CD4-positive, alpha-beta T cell treated with Interleukin-15 for 1 hour (primary cell): ENCODE data around the gene ACAP3.
"Not testable (repeated sequence)": the region's sequence is repeated elsewhere in the genome, so short reads cannot be mapped to it uniquely, and the experiment has no call there.

Experiments
- DNase-seq: peaks from one replicate; pipeline ENCODE4 v3.0.0-alpha.2; 2020

The ACAP3 gene

GRCh38 chr1:1329304-1330210 lies 21.8 kb upstream of the ACAP3 start:
- DNase-seq: no peak

GRCh38 chr1:1328254-1328653 lies 20.5 kb upstream of the ACAP3 start:
- DNase-seq: no peak

- DNase-seq: no peak
These were observed 19.6 kb upstream of the ACAP3 start for GRCh38 chr1:1327291-1327690.

GRCh38 chr1:1326075-1326605 lies 18.4 kb upstream of the ACAP3 start:
- DNase-seq: no peak

GRCh38 chr1:1325288-1326074 lies 17.8 kb upstream of the ACAP3 start:
- no peak for DNase-seq

- peak; percentile 95 for DNase-seq
These were observed 17.0 kb upstream of the ACAP3 start, which contains the start of the genes CPTP and INTS11 for GRCh38 chr1:1324524-1325287. Gene CPTP, plus strand, starts transcription at chr1:1324802. Its CDS starts 2,109 bp downstream, at chr1:1326911. Gene INTS11, minus strand, starts transcription at chr1:1324660. Its CDS starts 52 bp downstream, at chr1:1324608.

GRCh38 chr1:1324084-1324523 lies 16.4 kb upstream of the ACAP3 start:
- no peak for DNase-seq

GRCh38 chr1:1322952-1323351 lies 15.2 kb upstream of the ACAP3 start:
- DNase-seq: no peak

- no peak for DNase-seq
These were observed 14.7 kb upstream of the ACAP3 start for GRCh38 chr1:1322418-1322817.

- no peak for DNase-seq
These were observed 13.7 kb upstream of the ACAP3 start for GRCh38 chr1:1321477-1321876.

GRCh38 chr1:1320666-1321448 lies 13.1 kb upstream of the ACAP3 start:
- DNase-seq: no peak

- no peak for DNase-seq
These were observed 11.9 kb upstream of the ACAP3 start for GRCh38 chr1:1319646-1319941.

- DNase-seq: no peak
These were observed 11.3 kb upstream of the ACAP3 start for GRCh38 chr1:1318777-1319645.

- no peak for DNase-seq
These were observed 10.5 kb upstream of the ACAP3 start for GRCh38 chr1:1318131-1318652.

- no peak for DNase-seq
These were observed 9.7 kb upstream of the ACAP3 start for GRCh38 chr1:1317420-1317819.

GRCh38 chr1:1316199-1316598 lies 8.5 kb upstream of the ACAP3 start:
- not testable (repeated sequence) for DNase-seq

- DNase-seq: no peak
These were observed 7.8 kb upstream of the ACAP3 start for GRCh38 chr1:1315435-1315954.

GRCh38 chr1:1314678-1315335 lies 7.1 kb upstream of the ACAP3 start:
- DNase-seq: no peak

- no peak for DNase-seq
These were observed 6.5 kb upstream of the ACAP3 start for GRCh38 chr1:1314237-1314586.
